K562 (cell line): Measurements from ENCODE around the gene ALDH1A2. TPM values are rescaled to one million over a fixed set of nuclear protein-coding genes. Genes with fewer than 3 reads are reported as not detected.
A peak's percentile ranks its signal among the peaks of the same experiment; 100 is the strongest.

Experiments
- C11orf30 ChIP-seq: fragments of 450-650 bp; IDR thresholded peaks from 2 replicates; pipeline ENCODE4 v1.6.1; 2016; ENCODE audit warnings: low read depth, mild to moderate bottlenecking
- CEBPG ChIP-seq, 3 experiments: fragments of 200-800 bp in 1 of 3; sonication (Bioruptor generic) in 1 of 3; sonication (generic) in 1 of 3; formaldehyde crosslinking in 1 of 3; IDR thresholded peaks in 2 of 3; conservative IDR thresholded peaks in 1 of 3; 2 replicates each; pipeline versions ENCODE4 v1.6.1 to v1.8.0; 2016 to 2022; ENCODE audit warnings: missing compliant biosample characterization in 2 of 3, missing genetic modification characterization in 2 of 3, mild to moderate bottlenecking in 1 of 3, missing genetic modification reagents in 1 of 3
- EHMT2 ChIP-seq: fragments of 450-650 bp; IDR thresholded peaks from 2 replicates; pipeline ENCODE4 v1.6.1; 2018; ENCODE audit warnings: antibody characterized with exemption
- HOXB6 ChIP-seq: fragments of 250-450 bp; sonication (Bioruptor Pico); IDR thresholded peaks from 2 replicates; pipeline ENCODE4 v1.5.1; 2022; ENCODE audit warnings: mild to moderate bottlenecking, borderline replicate concordance
- MAFF ChIP-seq: IDR thresholded peaks from 2 replicates; pipeline ENCODE4 v1.6.1; 2012; ENCODE audit warnings: low read length, improper control_type of control experiment
- MED1 ChIP-seq: sonication (generic); formaldehyde crosslinking; IDR thresholded peaks from 2 replicates; pipeline ENCODE4 v1.8.1; 2023; ENCODE audit warnings: missing genetic modification reagents, borderline replicate concordance
- MTF1 ChIP-seq: fragments of 250-450 bp; sonication (Bioruptor Pico); IDR thresholded peaks from 2 replicates; pipeline ENCODE4 v1.9.0; 2021; ENCODE audit warnings: moderate library complexity, mild to moderate bottlenecking, inconsistent platforms, borderline replicate concordance
- PHF20 ChIP-seq: fragments of 450-650 bp; IDR thresholded peaks from 2 replicates; pipeline ENCODE4 v1.6.1; 2018; ENCODE audit not compliant: partially characterized antibody
- POLR2A ChIP-seq: fragments of 450-650 bp; conservative IDR thresholded peaks from 2 replicates; pipeline ENCODE4 v1.6.1; 2016
- TCF7L2 ChIP-seq: fragments of 150-350 bp; IDR thresholded peaks from 2 replicates; pipeline ENCODE4 v1.6.1; 2016; ENCODE audit warnings: low read depth, mild to moderate bottlenecking, low read length, moderate library complexity
- TOE1 ChIP-seq, 2 experiments: fragments of 450-650 bp in 1 of 2; sonication (generic) in 1 of 2; formaldehyde crosslinking in 1 of 2; IDR thresholded peaks; 2 replicates each; pipeline versions ENCODE4 v1.7.1 to v1.8.0; 2016 to 2022; ENCODE audit warnings: borderline replicate concordance in 2 of 2, mild to moderate bottlenecking in 2 of 2, antibody characterized with exemption in 1 of 2, inconsistent platforms in 1 of 2, low read depth in 1 of 2, missing genetic modification reagents in 1 of 2, moderate library complexity in 1 of 2
- YBX1 ChIP-seq: fragments of 450-650 bp; IDR thresholded peaks from 2 replicates; pipeline ENCODE4 v1.7.1; 2016; ENCODE audit warnings: mild to moderate bottlenecking
- ZBTB1 ChIP-seq: sonication (generic); formaldehyde crosslinking; IDR thresholded peaks from 2 replicates; pipeline ENCODE4 v1.8.1; 2023; ENCODE audit warnings: missing genetic modification reagents, low read depth, mild to moderate bottlenecking, borderline replicate concordance
- polyA plus RNA-seq, 8 experiments: library from polyadenylated mRNA; depleted of rRNA in 4 of 8; stranded (reverse) in 5 of 8; unstranded in 3 of 8; fragments of >200 nt; fragmentation: Nextera tagmentation in 2 of 8; fragmentation: Illumina TruSeq in 1 of 8; extraction: Ambion mirVana in 2 of 8; extraction: Trizol in 1 of 8; gene quantifications; 2 replicates each; pipeline versions ENCODE4 v1.2.1 to v1.2.3, GENCODE V29; 2011 to 2014; ENCODE audit warnings: inconsistent platforms in 1 of 8, missing spikeins in 1 of 8
- total RNA-seq, 7 experiments: library from RNA; depleted of rRNA in 6 of 7; stranded (reverse); fragments of >200 nt in 6 of 7; fragmentation: Illumina TruSeq in 2 of 7; extraction: Trizol in 2 of 7; gene quantifications; 2 replicates each; pipeline versions ENCODE4 v1.2.1 to v1.2.3, GENCODE V29; 2011 to 2021; ENCODE audit warnings: low replicate concordance in 1 of 7
- TF ChIP-seq, protein P1 (sequence below), 2 experiments: fragments of 450-650 bp; IDR thresholded peaks; 2 replicates each; pipeline ENCODE4 v1.6.1; 2016; ENCODE audit warnings: mild to moderate bottlenecking in 2 of 2, borderline replicate concordance in 1 of 2, low read depth in 1 of 2, moderate library complexity in 1 of 2

Gene ALDH1A2
- total and polyA plus RNA-seq, 9 of the 15 experiments (the other 6 are each of a cell fraction or from before 2014, with no cell fraction given) = 115 to 393 (median 333) TPM

DNA sequence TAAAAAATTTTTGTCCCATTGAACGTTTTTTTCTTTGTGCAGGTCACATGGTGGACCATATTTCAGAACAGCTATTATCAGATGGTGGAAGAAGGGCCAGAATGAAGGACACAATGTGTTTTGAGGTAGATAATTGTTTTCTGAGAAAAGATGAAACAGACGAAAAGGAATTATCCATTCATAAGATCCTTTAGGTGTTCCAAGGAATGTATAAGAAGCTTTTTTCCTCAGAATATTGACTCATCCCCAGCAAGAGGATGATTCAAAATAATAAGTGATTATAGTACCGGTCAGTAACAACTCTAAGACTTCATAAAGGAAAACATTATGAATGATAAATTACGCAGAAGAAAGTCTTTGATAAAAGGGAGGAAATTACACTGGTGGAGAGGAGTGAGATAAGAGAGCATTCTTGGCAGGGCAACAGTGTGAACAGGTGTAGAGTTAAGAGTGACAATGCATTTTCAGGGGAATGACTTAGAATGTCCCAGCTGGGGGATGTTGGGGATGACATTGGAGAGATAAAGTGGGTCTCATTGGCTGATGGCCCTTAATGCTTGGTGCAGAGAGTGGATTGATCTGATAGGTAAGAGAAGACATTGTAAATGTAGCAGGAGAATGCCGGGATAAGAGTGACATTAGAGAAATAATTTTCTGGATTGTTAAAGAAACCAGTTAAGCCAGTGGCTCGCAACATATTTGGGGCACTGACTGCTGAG is 45.6 kb upstream of the ALDH1A2 start (continued):
- TF ChIP-seq ZBTB1 (no peak), MTF1 (CRISPR knock-in tag) (no peak), MED1 (CRISPR knock-in tag) (no peak), C11orf30 (peak; percentile 98), MAFF (peak; percentile 96), PHF20 (no peak), EHMT2 (peak; percentile 85), TOE1 (IDR thresholded peaks at IDR 0.05; ENCODE audit: borderline replicate concordance) (no peak), TOE1 (CRISPR knock-in tag; IDR thresholded peaks at IDR 0.05; ENCODE audit: borderline replicate concordance, low read depth) (no peak), POLR2A (no peak), CEBPG (CRISPR knock-in tag; IDR thresholded peaks at IDR 0.05) (no peak), CEBPG (tag; conservative IDR thresholded peaks at IDR 0.05 in 1 of 2, IDR thresholded peaks at IDR 0.05 in 1 of 2) (no peak), YBX1 (no peak), TCF7L2 (no peak), HOXB6 (no peak)
- TF ChIP-seq, protein P1, sequence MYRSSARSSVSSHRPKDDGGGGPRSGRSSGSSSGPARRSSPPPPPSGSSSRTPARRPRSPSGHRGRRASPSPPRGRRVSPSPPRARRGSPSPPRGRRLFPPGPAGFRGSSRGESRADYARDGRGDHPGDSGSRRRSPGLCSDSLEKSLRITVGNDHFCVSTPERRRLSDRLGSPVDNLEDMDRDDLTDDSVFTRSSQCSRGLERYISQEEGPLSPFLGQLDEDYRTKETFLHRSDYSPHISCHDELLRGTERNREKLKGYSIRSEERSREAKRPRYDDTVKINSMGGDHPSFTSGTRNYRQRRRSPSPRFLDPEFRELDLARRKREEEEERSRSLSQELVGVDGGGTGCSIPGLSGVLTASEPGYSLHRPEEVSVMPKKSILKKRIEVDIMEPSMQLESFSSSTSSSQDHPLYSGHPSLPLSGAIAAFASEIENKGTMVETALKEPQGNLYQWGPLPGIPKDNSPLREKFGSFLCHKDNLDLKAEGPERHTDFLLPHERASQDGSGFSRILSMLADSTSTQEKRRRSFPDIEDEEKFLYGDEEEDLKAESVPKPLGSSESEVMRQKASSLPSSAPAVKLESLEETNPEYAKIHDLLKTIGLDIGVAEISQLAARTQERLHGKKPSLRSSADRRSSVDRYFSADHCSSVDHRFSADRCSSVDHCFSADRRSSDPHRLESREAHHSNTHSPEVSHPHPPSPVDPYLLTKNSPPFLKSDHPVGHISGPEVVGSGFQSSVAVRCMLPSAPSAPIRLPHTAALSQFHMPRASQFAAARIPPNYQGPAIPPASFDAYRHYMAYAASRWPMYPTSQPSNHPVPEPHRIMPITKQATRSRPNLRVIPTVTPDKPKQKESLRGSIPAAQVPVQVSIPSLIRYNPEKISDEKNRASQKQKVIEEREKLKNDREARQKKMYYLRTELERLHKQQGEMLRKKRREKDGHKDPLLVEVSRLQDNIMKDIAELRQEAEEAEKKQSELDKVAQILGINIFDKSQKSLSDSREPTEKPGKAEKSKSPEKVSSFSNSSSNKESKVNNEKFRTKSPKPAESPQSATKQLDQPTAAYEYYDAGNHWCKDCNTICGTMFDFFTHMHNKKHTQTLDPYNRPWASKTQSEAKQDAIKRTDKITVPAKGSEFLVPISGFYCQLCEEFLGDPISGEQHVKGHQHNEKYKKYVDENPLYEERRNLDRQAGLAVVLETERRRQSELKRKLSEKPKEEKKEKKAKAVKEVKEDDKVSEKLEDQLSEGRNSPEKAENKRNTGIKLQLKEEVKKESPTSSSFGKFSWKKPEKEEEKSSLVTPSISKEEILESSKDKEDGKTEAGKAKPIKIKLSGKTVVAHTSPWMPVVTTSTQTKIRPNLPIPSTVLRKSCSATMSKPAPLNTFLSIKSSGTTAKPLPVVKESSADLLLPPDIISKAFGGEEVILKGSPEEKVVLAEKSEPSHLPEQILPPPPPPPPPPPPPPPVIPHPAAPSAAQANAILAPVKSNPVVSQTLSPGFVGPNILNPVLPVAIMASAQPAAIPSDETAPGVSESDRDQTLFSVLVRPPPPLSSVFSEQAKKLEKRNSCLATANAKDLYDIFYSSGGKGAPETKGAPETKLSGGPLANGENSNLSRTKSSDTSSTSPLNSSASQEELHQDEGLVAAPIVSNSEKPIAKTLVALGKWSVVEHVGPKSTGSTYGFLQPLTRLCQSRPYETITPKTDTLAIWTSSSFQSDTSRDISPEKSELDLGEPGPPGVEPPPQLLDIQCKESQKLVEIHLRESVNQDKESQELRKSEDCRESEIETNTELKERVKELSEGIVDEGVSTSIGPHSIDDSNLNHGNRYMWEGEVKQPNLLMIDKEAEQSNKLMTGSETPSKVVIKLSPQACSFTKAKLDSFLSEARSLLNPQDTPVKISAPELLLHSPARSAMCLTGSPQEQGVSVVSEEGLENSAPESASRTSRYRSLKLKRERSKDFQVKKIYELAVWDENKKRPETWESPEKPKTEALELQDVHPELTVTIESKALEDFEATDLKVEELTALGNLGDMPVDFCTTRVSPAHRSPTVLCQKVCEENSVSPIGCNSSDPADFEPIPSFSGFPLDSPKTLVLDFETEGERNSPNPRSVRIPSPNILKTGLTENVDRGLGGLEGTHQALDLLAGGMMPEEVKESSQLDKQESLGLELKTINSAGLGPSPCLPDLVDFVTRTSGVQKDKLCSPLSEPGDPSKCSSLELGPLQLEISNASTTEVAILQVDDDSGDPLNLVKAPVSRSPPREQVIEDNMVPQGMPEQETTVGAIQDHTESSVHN (IDR thresholded peaks at IDR 0.05; ENCODE audit: borderline replicate concordance in 1 of 2, low read depth in 1 of 2) = peak; percentile 62 to 96; a peak in 2 of 4 replicates
